Measurements from ENCODE around the gene SEPTIN1. TPM values are rescaled to one million over a fixed set of nuclear protein-coding genes. Genes with fewer than 3 reads are reported as not detected.

Gene SEPTIN1, protein sequence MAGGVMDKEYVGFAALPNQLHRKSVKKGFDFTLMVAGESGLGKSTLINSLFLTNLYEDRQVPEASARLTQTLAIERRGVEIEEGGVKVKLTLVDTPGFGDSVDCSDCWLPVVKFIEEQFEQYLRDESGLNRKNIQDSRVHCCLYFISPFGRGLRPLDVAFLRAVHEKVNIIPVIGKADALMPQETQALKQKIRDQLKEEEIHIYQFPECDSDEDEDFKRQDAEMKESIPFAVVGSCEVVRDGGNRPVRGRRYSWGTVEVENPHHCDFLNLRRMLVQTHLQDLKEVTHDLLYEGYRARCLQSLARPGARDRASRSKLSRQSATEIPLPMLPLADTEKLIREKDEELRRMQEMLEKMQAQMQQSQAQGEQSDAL
- 6.7 and 7.6 TPM in 2 replicates for total RNA-seq (2021)
- percentile 39 among the genes with signal in this experiment for Bru-seq, nascent RNA
- percentile 38 among the genes with signal in this experiment for BruChase-seq, experiment 1, labeled RNA remaining after a 2-hour chase
- percentile 56 among the genes with signal in this experiment for BruChase-seq, experiment 2, labeled RNA remaining after a 6-hour chase
- long read RNA-seq, partial matches to known transcripts = 10 of 69 reads
- long read RNA-seq, other reads (novel, unspliced or antisense) = 59 of 69 reads

GRCh38 chr16:30382111-30382881 is at the start of gene SEPTIN1:
Gene SEPTIN1 (minus strand): TSS chr16:30382561. CDS start chr16:30382542, 19 bp downstream.
- H3K4me3 ChIP-seq = no peak within 1 kb of the TSS
- no peak within 1 kb of the TSS for H3K27ac ChIP-seq
- H3K27me3 ChIP-seq (ENCODE audit: insufficient read depth, low read depth) = no peaks in the 10 kb centered on the region
- peaks cover 9% of the 10 kb centered on the region; the same call in 1 of the 2 replicates for H3K4me1 ChIP-seq (replicated peaks; ENCODE audit: insufficient read depth)
- no peaks in the 10 kb centered on the region for H4K20me1 ChIP-seq (ENCODE audit: insufficient read depth)
- no peaks in the 10 kb centered on the region for H3K9me3 ChIP-seq (ENCODE audit: insufficient read depth, low read depth)
- H3K36me3 ChIP-seq (ENCODE audit: low read depth) = no peaks in the 10 kb centered on the region
- TF ChIP-seq, protein P1, sequence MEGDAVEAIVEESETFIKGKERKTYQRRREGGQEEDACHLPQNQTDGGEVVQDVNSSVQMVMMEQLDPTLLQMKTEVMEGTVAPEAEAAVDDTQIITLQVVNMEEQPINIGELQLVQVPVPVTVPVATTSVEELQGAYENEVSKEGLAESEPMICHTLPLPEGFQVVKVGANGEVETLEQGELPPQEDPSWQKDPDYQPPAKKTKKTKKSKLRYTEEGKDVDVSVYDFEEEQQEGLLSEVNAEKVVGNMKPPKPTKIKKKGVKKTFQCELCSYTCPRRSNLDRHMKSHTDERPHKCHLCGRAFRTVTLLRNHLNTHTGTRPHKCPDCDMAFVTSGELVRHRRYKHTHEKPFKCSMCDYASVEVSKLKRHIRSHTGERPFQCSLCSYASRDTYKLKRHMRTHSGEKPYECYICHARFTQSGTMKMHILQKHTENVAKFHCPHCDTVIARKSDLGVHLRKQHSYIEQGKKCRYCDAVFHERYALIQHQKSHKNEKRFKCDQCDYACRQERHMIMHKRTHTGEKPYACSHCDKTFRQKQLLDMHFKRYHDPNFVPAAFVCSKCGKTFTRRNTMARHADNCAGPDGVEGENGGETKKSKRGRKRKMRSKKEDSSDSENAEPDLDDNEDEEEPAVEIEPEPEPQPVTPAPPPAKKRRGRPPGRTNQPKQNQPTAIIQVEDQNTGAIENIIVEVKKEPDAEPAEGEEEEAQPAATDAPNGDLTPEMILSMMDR (conservative IDR thresholded peaks at IDR 0.05) = no peak
- no peak for TF ChIP-seq EZH2 (IDR thresholded peaks at IDR 0.05; ENCODE audit: low read depth)
- H2AFZ ChIP-seq = no peak within 1 kb of the TSS
- CTCF ChIA-PET = no interaction called here
- no peaks in the 10 kb centered on the region for H3K9me2 ChIP-seq (ENCODE audit: insufficient read depth)
- DNase-seq = no peak
- H3F3A ChIP-seq (ENCODE audit: insufficient read depth, low read depth) = peaks cover 26% of the 10 kb centered on the region
- intact Hi-C loops (cut with micrococcal nuclease; ENCODE audit: unreplicated experiment) = no loop called here
- POLR2A ChIA-PET (ENCODE audit: unreplicated experiment) = interaction anchor here (0.6 kb wide), 1 partner anchor 48 kb away, joined by 3 read pairs; no protein-coding TSS in a partner anchor
- H3K4me2 ChIP-seq = no peak within 1 kb of the TSS
- no TSS peak for BruUV-seq (replicated peaks)
- peaks cover 13% of the 10 kb centered on the region; the same call in 1 of the 2 replicates for H3K79me2 ChIP-seq (ENCODE audit: low read depth)

DNA sequence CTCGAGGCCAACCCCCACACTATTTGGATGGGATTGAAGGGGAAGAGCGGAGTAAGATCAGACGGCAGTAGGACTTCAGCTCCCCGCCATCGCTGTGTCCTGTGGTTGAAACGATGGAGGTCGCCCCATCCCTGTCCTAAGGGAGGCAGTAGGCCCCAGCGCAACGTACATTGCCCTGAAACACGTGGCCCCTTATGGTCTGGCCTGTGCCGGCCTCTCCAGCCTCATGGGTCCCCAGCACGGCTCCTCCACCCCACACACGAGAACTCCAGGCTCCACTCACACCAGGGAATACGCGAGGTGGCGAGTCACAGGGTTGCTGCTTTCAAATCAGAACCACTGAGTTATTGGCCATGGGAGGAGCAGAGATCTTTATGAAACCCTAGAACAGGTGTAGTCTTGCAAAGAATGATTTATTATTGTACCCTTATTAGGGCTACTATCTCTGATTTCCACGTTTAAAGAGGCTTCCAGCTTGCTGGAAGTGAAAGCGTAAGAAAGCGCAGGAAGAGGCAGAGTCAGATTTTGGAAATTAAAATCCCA is 48.1 kb upstream of the SEPTIN1 start:
- no peak overlapping the region for H3K4me3 ChIP-seq
- TF ChIP-seq, protein P1 (conservative IDR thresholded peaks at IDR 0.05) = 0 out of 2 replicates have a peak, but pooled peaks have one; percentile 31
- TF ChIP-seq EZH2 (IDR thresholded peaks at IDR 0.05; ENCODE audit: low read depth) = no peak
- H3K4me2 ChIP-seq = peak overlapping the region; percentile 44; the same call in 1 of the 2 replicates
- peaks cover 33% of the 10 kb centered on the region for H3K79me2 ChIP-seq (ENCODE audit: low read depth)
- peak overlapping the region; percentile 47; the same call in 1 of the 2 replicates for H2AFZ ChIP-seq
- no peak overlapping the region for H3K27ac ChIP-seq
- H3K36me3 ChIP-seq (ENCODE audit: low read depth) = peaks cover 4% of the 10 kb centered on the region; the same call in 1 of the 2 replicates
- ChIA-PET POLR2A (ENCODE audit: unreplicated experiment) (interaction anchor here (0.7 to 1.1 kb wide), 2 partner anchors 14 to 180 kb away, joined by 3 to 6 read pairs; partner anchors contain the start of gene ZNF689), CTCF (interaction anchor here (0.6 to 1.8 kb wide), 21 partner anchors 13 to 792 kb away, joined by 3 to 20 read pairs (median 5); partner anchors contain the start of genes FBRS, TBX6, ZNF48 and ZNF747)
- H3K9me3 ChIP-seq (ENCODE audit: insufficient read depth, low read depth) = no peaks in the 10 kb centered on the region
- DNase-seq = peak in 1 of 2 experiments; percentile 34
- no peaks in the 10 kb centered on the region for H4K20me1 ChIP-seq (ENCODE audit: insufficient read depth)
- intact Hi-C loops (cut with micrococcal nuclease; ENCODE audit: unreplicated experiment) = loop anchor here (1.0 to 2.0 kb wide), 7 partner anchors 62 to 264 kb away; partner anchors contain the start of genes FBRS and ZNF768
- TSS peak; percentile 74 for BruUV-seq (replicated peaks)
- peaks cover 12% of the 10 kb centered on the region for H3K4me1 ChIP-seq (replicated peaks; ENCODE audit: insufficient read depth)
- no peaks in the 10 kb centered on the region for H3K9me2 ChIP-seq (ENCODE audit: insufficient read depth)
- peaks cover 17% of the 10 kb centered on the region; the same call in 1 of the 2 replicates for H3F3A ChIP-seq (ENCODE audit: insufficient read depth, low read depth)
- no peaks in the 10 kb centered on the region for H3K27me3 ChIP-seq (ENCODE audit: insufficient read depth, low read depth)
